Ascending aorta (tissue), 2 donors: ENCODE results near the gene CYP24A1. TPM values are rescaled to one million over a fixed set of nuclear protein-coding genes. Genes with fewer than 3 reads are reported as not detected.

Source experiments
- DNase-seq, 2 donors: peaks; one replicate each; pipeline ENCODE4 v3.0.0-alpha.2; 2019; ENCODE audit warnings: low spot score in 2 of 2
- H3K27ac ChIP-seq, 2 donors: fragments of 200-600 bp; sonication (generic); one replicate each; pipeline ENCODE4 v1.5.1; 2016 to 2017; ENCODE audit warnings: mild to moderate bottlenecking in 1 of 2
- H3K27me3 ChIP-seq: fragments of 200-600 bp; sonication (generic); one replicate; pipeline ENCODE4 v1.5.1; 2017
- H3K36me3 ChIP-seq, 2 donors: fragments of 200-600 bp; sonication (generic); one replicate each; pipeline ENCODE4 v1.5.1; 2016
- H3K4me1 ChIP-seq, 2 donors: fragments of 200-600 bp; sonication (generic); one replicate each; pipeline ENCODE4 v1.5.1; 2016 to 2017; ENCODE audit warnings: mild to moderate bottlenecking in 1 of 2
- H3K4me3 ChIP-seq, 2 donors: fragments of 200-600 bp; sonication (generic); one replicate each; pipeline ENCODE4 v1.5.1; 2016 to 2017; ENCODE audit warnings: mild to moderate bottlenecking in 1 of 2
- H3K9me3 ChIP-seq, 2 donors: fragments of 200-600 bp; sonication (generic); one replicate each; pipeline ENCODE4 v1.5.1; 2016
- CTCF ChIP-seq, 3 experiments: fragments of 200-600 bp in 2 of 3; fragments of 450-650 bp in 1 of 3; sonication (generic) in 2 of 3; IDR thresholded peaks; one replicate each; pipeline ENCODE4 v1.5.1; 2016 to 2019; ENCODE audit warnings: antibody characterized with exemption in 3 of 3, mild to moderate bottlenecking in 1 of 3, moderate library complexity in 1 of 3
- intact Hi-C: fragments of 100-400 bp; cut with DNase I; formaldehyde crosslinking; loops from one replicate; pipeline ENCODE4 v1.15.1; 2023
- total RNA-seq: library from RNA; depleted of rRNA; stranded (reverse); fragments of >200 nt; gene quantifications from one replicate; pipeline ENCODE4 v1.1.0, GENCODE V29; 2016

Gene CYP24A1
- total RNA-seq, 1 donor from 2014 or later: not detected

GRCh38 chr20:54115172-54115854 lies 58.5 kb downstream of the CYP24A1 start:
- H3K4me1 ChIP-seq: no peaks in the 10 kb centered on the region
- no peak overlapping the region for H3K27ac ChIP-seq
- no peak for TF ChIP-seq CTCF (IDR thresholded peaks at IDR 0.05)
- intact Hi-C loops: no loop called here
- H3K36me3 ChIP-seq: no peaks in the 10 kb centered on the region
- H3K4me3 ChIP-seq: no peak overlapping the region
- no peak for DNase-seq
- no peaks in the 10 kb centered on the region for H3K27me3 ChIP-seq
- H3K9me3 ChIP-seq: no peaks in the 10 kb centered on the region

- H3K27ac ChIP-seq: no peak overlapping the region
- no peak for TF ChIP-seq CTCF (IDR thresholded peaks at IDR 0.05)
- no peaks in the 10 kb centered on the region for H3K4me1 ChIP-seq
- intact Hi-C loops: no loop called here
- no peaks in the 10 kb centered on the region for H3K36me3 ChIP-seq
- no peaks in the 10 kb centered on the region for H3K27me3 ChIP-seq
- no peak for DNase-seq
- no peaks in the 10 kb centered on the region for H3K9me3 ChIP-seq
- H3K4me3 ChIP-seq: no peak overlapping the region
Measured at GRCh38 chr20:54114109-54114508, 59.7 kb downstream of the CYP24A1 start.

- no peak for TF ChIP-seq CTCF (IDR thresholded peaks at IDR 0.05)
- no peaks in the 10 kb centered on the region for H3K27me3 ChIP-seq
- H3K36me3 ChIP-seq: no peaks in the 10 kb centered on the region
- no peaks in the 10 kb centered on the region for H3K9me3 ChIP-seq
- no peak for DNase-seq
- intact Hi-C loops: no loop called here
- no peaks in the 10 kb centered on the region for H3K4me1 ChIP-seq
- H3K4me3 ChIP-seq: no peak overlapping the region
- no peak overlapping the region for H3K27ac ChIP-seq
Measured at GRCh38 chr20:54113566-54113965, 60.2 kb downstream of the CYP24A1 start.

DNA sequence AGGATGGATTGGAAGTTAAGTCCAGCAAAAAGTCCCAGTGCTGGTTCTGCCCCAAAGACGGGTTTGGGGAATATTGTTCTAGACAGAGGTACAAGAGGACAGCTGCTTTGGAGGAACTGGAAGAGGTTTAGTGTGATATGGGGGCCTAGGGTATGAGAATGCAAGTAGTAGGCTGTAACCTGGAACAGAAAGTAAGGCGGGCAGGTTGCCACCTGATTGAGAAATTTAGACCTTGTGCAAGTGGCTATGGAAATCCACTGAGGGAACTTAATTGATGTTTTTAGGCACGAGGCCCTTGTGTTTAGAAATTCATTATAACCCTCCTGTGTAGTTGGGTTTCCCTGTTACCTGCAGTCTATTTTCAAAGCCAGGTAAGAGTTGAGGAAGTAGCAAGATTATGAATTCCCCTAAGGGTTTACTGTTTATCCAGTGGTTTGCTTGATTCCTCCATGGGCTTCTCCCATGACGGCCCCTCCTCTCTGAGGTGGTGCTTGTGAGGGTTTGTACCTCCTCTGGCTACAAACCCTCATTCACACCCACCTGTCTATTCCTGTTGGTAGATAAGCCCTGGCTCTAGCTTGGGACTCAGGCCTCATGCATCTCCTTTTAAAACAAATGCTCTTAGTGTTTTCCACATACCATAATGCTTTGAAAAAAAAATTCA lies 61.4 kb downstream of the CYP24A1 start:
- Histone ChIP-seq H3K9me3 (no peaks in the 10 kb centered on the region), H3K27me3 (no peaks in the 10 kb centered on the region), H3K4me1 (no peaks in the 10 kb centered on the region), H3K36me3 (no peaks in the 10 kb centered on the region), H3K4me3 (no peak overlapping the region), H3K27ac (no peak overlapping the region)
- no peak for TF ChIP-seq CTCF (IDR thresholded peaks at IDR 0.05)
- intact Hi-C loops: no loop called here
- DNase-seq: no peak

GRCh38 chr20:54111460-54111859 lies 62.3 kb downstream of the CYP24A1 start:
- Histone ChIP-seq H3K4me1 (no peaks in the 10 kb centered on the region), H3K27me3 (no peaks in the 10 kb centered on the region), H3K9me3 (no peaks in the 10 kb centered on the region), H3K36me3 (no peaks in the 10 kb centered on the region), H3K4me3 (no peak overlapping the region), H3K27ac (no peak overlapping the region)
- TF ChIP-seq CTCF (IDR thresholded peaks at IDR 0.05): no peak
- intact Hi-C loops: no loop called here
- DNase-seq: no peak
